ENCODE data around the gene WDR18.
A peak's percentile ranks its signal among the peaks of the same experiment; 100 is the strongest.

The WDR18 gene

DNA sequence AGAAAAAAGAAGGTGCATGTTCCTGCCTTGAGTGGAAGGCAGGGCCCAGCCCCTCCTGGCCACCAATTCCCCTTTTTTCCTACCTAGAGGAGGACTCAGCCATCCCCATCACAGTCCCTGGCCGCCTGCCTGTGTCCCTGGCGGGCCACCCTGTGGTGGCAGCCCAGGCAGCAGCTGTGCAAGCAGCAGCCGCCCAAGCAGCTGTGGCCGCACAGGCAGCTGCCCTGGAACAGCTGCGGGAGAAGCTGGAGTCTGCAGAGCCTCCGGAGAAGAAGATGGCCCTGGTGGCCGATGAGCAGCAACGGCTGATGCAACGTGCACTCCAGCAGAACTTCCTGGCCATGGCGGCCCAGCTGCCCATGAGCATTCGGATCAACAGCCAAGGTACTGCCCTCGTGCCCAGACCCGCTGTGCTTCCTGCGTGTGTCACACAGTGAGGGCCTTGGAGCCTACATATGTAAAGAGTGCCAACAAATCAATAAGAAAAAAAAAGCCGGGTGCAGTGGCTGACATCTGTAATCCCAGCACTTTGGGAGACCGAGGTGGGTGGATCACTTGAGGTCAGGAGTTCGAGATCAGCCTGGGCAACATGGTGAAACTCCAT, 17.6 kb upstream of the WDR18 start:
- DNase-seq, result no peak

DNA sequence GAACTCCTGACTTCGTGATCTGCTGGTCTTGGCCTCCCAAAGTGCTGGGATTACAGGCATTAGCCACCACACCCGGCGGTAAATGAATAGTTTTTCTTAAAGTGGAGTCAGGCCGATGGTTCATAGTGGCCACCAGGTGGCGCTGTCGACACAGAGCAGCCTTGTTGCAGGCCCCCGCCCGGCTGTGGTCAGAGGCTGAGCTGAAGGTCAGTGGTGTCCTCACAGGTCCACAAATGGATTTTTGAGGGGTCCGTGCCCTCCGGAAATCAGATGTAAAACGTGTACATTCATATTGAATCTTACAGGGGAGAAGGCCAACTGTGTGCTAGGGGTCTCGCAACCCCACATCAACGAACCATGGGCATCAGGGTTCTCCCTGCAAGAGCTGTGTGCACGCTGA, 13.4 kb upstream of the WDR18 start:
- DNase-seq, result no peak

DNA sequence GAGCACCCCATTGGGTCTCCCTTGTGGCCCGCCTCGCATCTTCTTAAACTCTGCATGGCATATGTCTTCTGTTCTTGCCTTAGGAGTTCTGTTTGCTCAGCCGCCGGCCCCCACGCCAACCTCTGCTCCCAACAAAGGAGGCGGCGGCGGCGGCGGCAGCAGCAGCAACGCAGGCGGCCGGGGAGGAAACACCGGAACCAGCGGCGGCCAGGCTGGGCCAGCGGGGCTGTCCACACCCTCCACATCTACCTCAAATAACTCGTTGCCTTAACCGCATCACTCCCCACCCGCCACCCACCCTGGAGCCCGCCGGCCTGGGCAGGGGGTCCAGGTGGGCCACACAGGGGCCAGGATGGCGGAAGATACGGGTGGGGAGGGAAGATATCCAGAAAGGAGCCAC, 12.3 kb upstream of the WDR18 start:
- no peak for DNase-seq

DNA sequence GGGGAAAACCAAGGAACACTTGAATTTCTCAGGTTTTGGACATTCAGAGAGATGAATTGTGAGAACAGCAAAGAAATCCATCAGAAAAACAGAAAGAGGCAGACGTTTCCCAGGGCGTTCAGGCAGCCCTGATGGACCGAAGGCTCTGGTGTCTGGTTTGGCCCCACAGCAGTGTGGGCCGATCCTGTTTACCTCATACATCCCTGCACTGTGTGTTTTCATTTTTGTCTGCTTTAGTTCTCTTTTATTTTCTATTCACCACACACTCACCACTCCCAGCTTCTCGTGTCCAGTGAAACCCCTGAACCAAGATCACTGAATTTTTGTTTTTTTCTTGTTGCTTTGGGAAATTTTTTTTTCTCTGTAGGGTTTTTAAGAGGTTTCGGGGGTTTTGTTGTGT, 11.9 kb upstream of the WDR18 start:
- no peak for DNase-seq

DNA sequence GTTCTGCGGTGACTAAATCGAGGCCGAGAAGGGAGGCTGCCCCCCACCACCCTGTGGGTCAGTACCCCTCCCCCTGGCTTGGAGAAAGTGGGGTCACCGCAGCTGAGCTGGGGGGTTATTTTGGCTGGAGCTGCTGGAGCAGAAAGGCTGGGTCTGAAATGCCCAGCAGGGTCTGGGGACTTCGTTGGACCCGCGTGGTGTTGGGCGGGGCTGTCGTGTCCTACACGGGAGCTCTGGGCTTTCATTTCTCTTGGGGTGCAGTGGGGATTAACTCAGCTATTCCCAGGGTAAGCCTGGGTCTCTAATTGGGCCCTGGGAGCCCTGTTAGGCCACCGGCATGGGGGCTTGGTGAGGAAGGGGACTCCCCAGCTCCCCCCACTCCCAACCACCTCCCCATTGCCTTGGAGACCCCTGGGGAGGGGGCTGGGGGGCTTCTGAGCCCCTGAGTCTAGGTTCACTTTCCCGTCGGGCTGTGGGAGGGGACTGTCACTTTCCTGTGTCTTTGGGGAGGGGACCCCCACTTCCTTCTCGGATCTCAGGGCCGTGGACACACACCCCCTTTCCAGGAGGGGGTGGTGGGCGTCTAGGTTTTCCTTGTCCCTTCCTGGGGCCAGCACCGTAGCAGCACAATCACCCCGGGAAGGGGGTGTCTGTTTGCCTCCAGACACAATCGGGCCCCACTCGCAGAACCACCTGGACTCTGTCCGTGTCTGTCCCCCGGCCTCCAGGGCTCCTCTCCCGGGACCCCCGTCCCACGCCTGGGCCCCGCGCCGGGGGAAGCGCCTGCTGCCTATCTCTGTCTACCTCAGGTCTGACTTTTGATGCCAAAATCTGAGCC, 10.2 kb upstream of the WDR18 start:
- DNase-seq, result no peak

DNA sequence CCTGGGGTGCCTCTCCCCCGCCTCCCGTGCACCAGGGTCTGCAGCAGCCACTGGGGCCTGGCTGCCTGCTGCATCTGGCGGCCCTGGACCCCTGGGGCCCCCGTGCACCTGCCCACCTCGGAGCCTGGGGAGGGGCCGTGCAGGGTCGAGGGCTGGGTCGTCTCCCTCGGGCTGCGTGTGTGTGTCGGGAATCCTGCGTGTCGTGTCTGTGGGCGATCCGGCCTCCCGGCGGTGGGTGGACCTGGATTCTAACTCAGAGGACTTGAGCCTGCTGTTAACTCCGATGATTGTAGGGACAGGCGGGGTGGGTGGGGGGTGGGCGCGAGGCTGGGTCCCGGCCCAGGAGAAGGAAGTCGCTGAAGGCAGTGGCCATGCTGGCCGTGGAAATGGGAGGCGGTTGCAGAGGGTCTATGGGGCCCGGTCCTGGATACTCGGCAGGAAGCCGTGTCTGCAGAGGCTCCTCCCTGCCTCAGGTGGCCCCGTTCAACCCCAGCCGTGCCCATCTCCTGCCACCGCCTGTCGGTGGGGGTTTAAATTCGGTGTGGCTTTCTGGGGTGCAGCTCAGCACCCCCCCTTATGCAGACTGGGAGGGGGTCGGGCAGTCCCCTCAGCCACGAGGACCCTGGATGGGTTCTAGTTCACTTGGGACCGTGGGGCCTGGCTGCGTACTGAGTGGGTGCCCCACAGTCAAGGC, 9.4 kb upstream of the WDR18 start:
- no peak for DNase-seq

DNA sequence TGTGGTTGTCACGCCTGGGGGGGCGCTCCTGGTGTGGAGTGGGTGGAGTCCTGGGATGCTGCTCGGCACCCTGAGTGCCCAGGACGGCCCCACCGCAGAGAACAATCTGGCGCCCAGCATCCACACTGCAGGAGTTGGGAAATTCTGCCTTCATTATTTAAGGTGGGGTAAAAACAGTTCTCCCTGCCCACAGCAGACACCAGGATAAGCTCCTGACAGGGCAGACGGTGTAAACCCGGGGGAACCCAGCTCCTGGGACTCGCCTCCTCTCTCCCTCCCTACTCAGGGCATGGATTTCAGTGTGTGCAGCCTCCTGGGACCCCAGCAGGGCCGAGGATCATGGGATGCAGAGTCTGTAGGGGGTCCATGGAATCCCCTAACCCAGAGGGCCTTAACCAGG, 7.7 kb upstream of the WDR18 start:
- no peak for DNase-seq

DNA sequence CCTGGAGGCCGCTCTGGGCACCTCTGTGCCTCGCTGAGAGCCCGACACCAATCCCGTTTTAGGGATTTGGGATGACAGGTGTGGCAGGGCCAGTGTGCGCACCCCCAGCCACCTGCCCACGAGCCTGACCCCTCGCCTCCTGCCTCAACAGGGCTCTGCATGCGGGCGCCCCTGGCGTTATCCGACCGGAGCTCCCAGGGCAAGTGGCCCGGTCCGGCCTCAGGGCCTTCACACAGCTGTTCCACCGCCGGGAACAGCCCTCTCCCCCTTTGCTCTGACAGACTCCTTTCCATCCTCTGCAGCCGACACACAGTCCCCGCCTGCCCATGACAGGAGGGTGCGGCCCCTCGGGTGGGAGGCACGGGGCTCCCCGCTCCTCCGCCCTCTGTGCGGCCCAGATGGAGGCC, 7.1 kb upstream of the WDR18 start:
- no peak for DNase-seq

DNA sequence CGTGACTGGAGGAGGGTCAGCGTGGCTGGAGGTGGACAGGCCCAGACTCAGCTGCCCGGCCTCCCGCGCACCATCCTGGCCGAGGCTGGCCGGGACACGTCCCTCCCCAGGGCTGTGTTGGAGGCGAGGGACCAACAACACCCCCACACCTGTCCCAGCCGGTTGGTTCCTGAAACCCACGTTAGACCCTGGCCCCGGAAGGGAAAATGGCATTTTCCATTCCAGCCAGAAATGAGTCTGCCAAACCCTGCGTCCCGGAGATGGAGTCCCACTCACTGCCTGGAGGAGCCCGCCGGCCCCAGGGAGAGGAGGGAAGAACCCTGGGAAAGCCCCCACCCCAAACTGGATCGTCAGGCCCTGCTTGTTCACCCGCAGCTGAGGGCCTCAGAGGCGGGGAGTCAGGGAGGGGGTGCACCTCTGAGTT, 4.8 kb upstream of the WDR18 start:
- no peak for DNase-seq

DNA sequence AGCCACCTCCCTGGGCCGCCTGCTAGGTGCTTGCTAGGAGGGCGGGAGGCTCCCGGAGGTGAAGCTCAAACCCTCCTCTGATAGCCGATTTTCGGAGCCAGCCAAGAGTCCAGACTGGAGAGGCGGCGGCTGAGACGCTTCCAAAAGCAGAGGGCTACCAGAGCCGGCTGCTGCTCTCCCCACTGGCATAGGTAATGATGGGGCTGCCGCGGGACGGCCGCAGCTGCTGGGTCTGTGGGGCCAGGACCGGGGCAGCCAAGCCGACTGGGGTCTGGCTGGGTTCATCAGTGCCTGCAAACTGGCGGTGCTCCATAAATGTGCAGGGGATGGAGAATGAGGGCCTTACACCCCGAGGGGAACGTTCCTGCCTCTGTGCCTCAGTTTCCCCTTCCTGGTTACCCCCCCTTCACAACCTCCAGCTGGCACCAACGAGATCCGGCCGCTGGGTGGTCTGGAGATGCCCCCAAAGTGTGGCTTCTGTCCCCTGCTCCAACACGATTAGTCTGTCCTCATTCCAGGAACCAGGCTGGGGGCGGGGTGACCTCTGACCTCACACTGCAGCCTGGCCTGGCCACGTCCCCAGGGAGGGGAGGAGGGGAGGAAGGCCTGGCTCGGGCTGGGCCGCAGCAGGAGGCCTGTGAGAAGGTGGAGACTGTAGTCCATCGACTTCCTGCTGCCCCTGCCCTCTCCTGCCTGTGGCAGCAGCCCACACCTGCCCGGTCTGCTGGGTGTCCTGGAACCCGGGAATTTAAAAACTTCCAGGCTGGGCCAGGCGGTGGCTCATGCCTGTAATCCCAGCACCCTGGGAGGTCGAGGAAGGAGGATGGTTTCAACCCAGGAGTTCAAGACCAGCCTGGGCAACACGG, 3.8 kb upstream of the WDR18 start:
- no peak for DNase-seq

DNA sequence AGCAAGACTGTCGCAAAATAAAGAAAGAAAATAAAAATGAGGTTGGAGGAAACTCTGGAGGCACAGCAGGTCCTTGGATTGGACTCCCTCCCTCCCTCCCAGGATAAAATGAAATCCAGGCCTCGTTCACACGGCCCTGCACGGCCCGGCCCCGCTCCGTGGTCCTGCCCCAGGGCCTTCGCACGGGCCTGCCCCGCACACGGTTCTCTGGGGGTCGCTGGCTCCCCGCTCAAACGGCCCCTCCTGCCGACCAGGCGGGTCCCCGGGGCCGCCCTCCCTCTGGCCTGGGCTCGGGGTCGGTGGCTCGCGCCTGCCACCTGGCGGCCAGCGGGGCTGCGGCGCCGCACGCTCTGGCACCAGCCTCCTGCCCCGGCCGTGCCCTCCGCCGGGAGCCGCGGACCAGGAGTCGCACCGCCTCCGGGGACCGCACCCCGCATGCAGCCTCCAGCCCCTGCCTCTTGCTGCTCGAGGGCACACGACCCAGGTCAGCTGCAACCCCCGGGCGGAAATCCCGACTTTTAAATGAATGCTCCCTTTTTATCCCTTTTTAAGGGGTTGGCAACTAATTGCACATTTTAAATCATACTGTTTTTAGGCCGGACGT, 1.5 kb upstream of the WDR18 start:
- peak; percentile 46 for DNase-seq

DNA sequence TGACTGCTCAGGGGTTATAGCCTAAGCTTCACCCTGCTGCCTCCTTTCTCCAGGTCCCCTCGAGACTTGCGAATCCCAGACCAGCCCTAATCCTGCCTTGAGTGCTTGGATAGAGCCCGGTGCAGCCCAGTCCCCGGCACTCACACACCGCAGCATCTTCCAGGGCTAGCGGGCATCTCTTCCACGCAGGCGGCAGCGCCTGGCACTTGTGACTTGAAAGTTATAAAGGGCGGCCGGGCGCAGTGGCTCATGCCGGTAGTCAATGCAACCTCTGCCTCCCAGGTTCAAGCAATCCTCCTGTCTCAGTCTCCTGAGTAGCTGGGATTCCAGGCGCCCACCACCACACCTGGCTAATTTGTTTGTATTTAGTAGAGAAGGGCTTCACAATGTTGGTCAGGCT, 1.9 kb downstream of the WDR18 start:
- no peak for DNase-seq

DNA sequence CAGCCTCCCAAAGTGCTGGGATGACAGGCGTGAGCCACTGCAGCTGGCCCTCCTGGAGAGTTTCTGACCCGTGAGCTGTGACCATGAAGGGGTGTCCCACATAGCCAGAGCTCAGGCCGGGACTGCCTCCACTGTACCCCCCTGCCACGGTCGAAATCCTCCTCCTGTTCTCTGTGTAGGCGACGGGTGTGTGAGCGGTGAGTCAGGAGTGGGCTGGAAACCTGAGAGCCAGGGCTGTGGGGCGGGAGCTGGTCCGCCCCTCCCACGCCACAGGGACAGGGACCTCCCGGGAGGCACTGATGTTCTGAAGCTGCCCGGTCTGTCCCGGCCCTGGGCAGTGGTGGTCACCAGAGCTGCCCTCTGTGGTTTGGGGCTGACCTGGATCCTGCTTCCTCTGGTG, 3.9 kb downstream of the WDR18 start:
- no peak for DNase-seq

DNA sequence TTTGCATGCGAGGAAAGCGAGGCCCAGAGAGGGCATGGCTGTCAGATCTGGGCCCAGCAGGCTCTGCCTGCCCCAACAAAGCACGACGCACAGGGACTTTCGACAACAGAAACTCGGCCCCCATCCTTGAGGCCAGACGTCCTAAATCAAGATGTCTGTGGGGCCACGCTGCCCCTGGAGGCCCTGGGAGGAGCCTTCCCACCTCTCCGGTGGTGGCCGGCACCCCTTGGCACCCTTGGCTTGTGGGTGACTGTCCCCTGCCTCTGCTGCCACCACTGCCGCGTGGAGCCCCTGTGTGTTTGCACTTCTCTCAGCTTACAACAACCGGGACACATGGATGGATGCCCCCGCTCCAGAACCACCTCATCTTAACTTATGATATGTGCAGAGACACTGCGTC, 4.4 kb downstream of the WDR18 start:
- DNase-seq, result no peak

DNA sequence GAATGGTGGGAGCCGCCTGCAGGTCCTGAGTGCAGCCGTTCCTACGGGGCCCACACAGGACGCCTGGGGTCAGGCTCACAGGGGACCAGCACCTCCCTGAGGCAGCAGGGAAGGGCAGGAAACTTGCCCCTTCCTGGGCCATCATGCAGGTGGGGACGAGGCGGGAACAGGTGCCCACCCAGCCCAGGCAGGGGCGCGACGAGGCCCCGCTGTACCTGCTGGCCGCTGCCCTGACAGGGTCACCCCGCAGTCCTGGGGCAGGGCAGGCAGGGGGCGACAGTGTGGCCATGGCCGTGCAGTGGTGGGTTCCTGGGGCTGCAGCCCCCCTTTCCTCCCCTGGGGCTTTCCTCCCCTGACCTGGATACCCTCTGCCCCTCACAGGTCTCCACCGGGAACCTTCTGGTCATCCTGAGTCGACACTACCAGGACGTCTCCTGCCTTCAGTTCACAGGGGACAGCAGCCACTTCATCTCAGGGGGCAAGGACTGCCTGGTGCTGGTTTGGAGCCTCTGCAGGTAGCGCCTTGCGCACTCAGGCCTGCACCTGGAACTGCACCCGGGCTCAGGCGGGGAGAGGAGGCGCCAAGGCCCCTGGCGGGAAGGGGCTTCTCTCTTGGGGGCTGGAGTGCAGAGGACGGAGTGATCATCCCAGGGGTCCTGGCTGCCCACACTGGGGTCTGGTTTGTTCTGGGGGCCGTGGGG, 5.4 kb downstream of the WDR18 start:
- DNase-seq, result no peak

DNA sequence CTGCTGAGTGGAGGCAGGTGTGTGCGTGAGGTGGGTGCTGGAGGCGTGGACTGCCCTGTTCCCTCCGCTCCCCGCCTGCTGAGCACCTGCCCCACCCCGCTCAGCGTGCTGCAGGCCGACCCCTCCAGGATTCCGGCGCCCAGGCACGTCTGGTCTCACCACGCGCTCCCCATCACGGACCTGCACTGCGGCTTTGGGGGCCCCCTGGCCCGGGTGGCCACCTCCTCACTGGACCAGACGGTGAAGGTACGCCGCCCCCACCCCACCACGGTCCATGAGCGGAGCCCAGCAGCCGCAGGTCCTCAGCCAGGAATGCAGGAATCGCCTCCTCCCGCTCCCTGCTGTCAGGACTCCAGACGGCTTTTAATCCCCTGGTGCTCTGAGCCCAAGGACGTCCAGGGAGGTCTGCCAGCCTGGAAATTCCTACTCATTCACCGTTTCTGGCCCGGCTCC, 6.0 kb downstream of the WDR18 start:
- no peak for DNase-seq

DNA sequence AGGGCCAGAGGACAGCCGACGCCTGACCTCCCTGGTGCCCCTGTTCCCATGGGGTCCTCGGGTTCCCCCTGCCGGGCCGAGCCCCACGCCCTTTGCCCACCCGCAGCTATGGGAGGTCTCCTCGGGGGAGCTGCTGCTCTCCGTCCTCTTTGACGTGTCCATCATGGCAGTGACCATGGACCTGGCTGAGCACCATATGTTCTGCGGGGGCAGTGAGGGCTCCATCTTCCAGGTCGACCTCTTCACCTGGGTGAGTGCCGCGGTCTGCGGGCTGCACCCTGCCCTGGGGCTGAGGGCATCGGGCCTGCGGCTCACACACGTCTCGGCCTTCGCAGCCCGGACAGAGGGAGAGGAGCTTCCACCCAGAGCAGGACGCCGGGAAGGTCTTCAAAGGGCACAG, 6.6 kb downstream of the WDR18 start:
- DNase-seq, result no peak

DNA sequence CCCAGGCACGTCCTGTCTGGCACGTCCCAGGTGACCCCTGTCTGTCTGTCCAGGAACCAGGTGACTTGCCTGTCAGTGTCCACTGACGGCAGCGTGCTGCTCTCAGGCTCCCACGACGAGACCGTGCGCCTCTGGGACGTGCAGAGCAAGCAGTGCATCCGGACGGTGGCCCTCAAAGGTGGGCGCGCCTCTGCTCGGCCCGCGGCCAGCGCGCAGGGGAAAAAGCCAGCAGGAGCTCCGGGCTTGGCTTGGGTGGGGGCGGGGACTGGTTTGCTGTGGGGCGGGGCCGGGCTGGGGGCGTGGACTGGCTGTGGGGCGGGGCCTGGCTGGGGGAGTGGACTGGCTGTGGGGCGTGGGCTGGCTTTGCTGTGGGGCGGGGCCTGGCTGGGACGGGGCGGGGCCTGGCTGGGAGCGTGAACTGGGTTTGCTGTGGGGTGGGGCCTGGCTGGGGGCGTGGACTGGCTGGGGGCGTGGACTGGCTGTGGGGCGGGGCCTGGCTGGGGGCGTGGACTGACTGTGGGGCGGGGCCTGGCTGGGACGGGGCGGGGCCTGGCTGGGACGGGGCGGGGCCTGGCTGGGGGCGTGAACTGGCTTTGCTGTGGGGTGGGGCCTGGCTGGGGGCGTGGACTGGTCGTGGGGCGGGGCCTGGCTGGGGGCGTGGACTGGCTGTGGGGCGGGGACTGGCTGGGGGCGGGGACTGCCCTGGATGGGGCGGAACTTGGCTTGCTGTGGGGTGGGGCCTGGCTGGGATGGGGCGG, 7.2 kb downstream of the WDR18 start:
- DNase-seq, result no peak

DNA sequence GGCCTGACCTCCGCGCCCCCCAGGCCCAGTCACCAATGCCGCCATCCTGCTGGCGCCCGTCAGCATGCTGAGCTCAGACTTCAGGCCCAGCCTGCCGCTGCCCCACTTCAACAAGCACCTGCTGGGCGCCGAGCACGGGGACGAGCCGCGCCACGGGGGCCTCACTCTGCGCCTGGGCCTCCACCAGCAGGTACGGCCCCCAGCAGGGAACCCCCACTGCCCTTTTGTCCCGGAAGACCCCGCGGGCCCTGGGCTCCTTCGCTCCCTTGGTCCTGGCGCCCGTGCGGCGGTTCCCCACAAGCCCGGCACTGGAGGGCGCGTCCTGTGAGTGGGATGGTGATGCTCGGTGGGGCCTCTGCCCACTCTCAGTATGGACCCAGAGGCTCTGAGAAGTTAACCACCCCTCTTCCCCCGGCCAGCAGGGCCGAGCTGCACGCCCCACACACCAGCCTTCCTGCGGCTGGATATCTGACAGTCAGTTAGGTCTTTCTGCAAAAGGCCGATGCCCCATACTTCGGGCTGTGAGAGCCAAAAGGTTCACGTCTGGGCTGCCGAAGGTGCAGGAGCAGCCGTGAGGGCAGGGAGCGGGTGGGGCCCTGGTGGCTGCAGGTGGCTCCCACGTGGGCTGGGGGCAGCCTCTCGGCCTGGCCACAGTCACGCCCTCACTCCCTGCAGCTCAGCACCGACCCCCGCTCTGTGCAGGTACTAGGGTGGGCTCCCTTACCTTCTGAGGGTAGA, 8.0 kb downstream of the WDR18 start:
- DNase-seq, result no peak

DNA sequence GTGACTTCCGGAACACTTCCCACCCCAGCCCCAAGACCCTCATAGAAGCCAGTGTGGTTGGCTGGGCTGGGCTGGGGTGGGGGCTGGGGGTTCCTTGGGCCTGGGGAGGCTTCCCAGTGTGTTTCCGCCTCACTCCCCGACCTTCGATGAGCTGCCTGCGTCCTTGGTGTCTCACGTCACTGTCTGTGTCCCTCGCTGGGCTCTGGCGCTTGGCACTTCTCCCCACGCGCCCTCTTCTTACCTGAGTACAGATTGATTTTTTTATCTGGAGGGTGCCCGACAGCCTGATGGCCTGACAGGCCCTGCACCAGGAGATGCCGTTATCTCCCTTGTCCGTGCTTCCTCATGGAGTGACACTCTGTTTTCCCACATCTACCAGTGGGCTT, 8.5 kb downstream of the WDR18 start:
- DNase-seq, result no peak
